Gastrocnemius medialis (tissue), 4 donors: ENCODE results near the gene SKIDA1.

Experiments used
- CTCF ChIP-seq, 5 experiments: fragments of 450-650 bp in 3 of 5; fragments of 200-600 bp in 2 of 5; sonication (generic) in 2 of 5; IDR thresholded peaks in 4 of 5; conservative IDR thresholded peaks in 1 of 5; 1 replicate in 4 of 5; 2 replicates in 1 of 5; pipeline ENCODE4 v1.5.1; 2016 to 2019; ENCODE audit warnings: antibody characterized with exemption in 5 of 5, mild to moderate bottlenecking in 3 of 5, moderate library complexity in 3 of 5
- POLR2A ChIP-seq, 2 donors: fragments of 450-650 bp; IDR thresholded peaks; one replicate each; pipeline ENCODE4 v1.6.1; 2017; ENCODE audit warnings: antibody characterized with exemption in 2 of 2, mild to moderate bottlenecking in 2 of 2, moderate library complexity in 2 of 2

DNA sequence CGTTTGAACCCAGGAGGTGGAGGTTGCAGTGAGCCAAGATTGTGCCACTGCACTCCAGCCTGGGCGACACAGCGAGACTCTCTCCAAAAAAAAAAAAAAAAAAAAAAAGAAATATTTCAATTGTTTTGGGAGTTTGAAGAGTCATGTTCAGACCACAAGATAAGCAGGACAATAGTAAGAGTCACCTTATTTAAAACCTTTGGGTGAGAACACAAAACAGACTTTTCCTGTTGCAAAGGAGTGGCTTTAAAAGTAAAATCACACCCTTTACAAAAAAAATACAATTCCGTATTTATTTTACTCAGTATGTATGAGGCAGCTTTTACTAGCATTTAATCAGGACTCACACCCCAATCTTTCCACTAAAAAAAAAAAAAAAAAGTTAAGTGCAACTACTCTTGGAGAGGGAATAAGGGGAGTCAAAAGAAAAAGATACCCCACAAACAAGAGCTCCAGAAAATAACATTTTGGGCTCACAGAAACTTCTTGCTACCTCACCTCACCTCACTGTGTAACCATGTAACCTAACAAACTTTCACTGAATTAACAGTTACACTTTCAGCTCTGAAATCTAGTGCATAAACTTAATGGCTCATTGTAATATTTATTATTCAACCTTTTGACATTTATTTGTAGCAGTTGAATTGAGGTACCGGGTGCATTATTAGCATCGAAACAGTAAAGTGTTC is 11.2 kb downstream of the SKIDA1 start:
- TF ChIP-seq CTCF (IDR thresholded peaks at IDR 0.05 in 4 of 5, conservative IDR thresholded peaks at IDR 0.05 in 1 of 5) (no peak), POLR2A (IDR thresholded peaks at IDR 0.05) (no peak)
